Cardiac muscle cell (in vitro differentiated cells and primary cell): ENCODE data around the gene ARHGEF11. TPM values are rescaled to one million over a fixed set of nuclear protein-coding genes. Genes with fewer than 3 reads are reported as not detected.

Experiments used
- DNase-seq, 2 donors: peaks; one replicate each; pipeline versions ENCODE4 v3.0.0 to v3.0.0-alpha.2; 2010 to 2017; ENCODE audit warnings: low read depth in 1 of 2, low spot score in 1 of 2
- H3K27ac ChIP-seq: fragments of 200-600 bp; sonication (generic); 2 replicates; pipeline ENCODE4 v1.5.1; 2016
- H3K27me3 ChIP-seq: fragments of 200-600 bp; sonication (generic); 2 replicates; pipeline ENCODE4 v1.6.0; 2016; ENCODE audit warnings: control low read depth
- H3K36me3 ChIP-seq: fragments of 200-600 bp; sonication (generic); 2 replicates; pipeline ENCODE4 v1.5.1; 2016; ENCODE audit warnings: control low read depth
- H3K4me1 ChIP-seq: fragments of 200-600 bp; sonication (generic); 2 replicates; pipeline ENCODE4 v1.8.1; 2017; ENCODE audit warnings: low read depth, mild to moderate bottlenecking, mixed run types
- H3K4me3 ChIP-seq: fragments of 200-600 bp; sonication (generic); 2 replicates; pipeline ENCODE4 v1.5.1; 2016; ENCODE audit warnings: mild to moderate bottlenecking
- H3K9me3 ChIP-seq: fragments of 200-600 bp; sonication (generic); 2 replicates; pipeline ENCODE4 v1.5.1; 2017; ENCODE audit warnings: low read depth, mild to moderate bottlenecking, control low read depth
- polyA plus RNA-seq: library from polyadenylated mRNA; unstranded; fragments of >200 nt; fragmentation: Nextera tagmentation; extraction: Ambion mirVana; gene quantifications from 2 replicates; pipeline ENCODE4 v1.2.1, GENCODE V29; 2016
- total RNA-seq: library from RNA; depleted of rRNA; stranded (reverse); fragments of >200 nt; gene quantifications from 2 replicates; pipeline ENCODE4 v1.2.3, GENCODE V29; 2016
- TF ChIP-seq, protein P1 (sequence below): IDR thresholded peaks from 2 replicates; pipeline ENCODE4 v1.5.1; 2012; ENCODE audit warnings: low read depth, mild to moderate bottlenecking, low read length

Gene ARHGEF11
- total and polyA plus RNA-seq, 2 experiments from 2014 or later = 25.8 to 40.1 TPM

DNA sequence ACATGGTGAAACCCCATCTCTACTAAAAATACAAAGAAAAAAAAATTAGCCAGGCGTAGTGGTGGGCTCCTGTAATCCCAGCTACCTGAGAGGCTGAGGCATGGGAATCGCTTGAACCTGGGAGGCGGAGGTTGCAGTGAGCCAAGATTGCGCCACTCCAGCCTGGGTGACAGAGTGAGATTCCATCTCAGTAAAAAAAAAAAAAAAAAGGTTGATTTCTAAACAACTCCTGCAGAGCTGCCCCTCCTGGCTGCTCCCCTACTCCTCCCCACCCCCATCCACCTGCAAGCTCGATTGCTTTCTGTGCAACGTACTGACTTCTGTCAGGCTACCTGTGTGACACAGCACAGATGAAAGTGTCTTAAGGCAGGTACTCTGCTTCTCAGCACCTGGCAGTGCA is 40.8 kb upstream of the ARHGEF11 start:
- Histone ChIP-seq H3K36me3 (no peaks in the 10 kb centered on the region), H3K27ac (no peak overlapping the region), H3K4me1 (no peaks in the 10 kb centered on the region), H3K4me3 (no peak overlapping the region), H3K9me3 (no peaks in the 10 kb centered on the region), H3K27me3 (no peaks in the 10 kb centered on the region)
- TF ChIP-seq, protein P1, sequence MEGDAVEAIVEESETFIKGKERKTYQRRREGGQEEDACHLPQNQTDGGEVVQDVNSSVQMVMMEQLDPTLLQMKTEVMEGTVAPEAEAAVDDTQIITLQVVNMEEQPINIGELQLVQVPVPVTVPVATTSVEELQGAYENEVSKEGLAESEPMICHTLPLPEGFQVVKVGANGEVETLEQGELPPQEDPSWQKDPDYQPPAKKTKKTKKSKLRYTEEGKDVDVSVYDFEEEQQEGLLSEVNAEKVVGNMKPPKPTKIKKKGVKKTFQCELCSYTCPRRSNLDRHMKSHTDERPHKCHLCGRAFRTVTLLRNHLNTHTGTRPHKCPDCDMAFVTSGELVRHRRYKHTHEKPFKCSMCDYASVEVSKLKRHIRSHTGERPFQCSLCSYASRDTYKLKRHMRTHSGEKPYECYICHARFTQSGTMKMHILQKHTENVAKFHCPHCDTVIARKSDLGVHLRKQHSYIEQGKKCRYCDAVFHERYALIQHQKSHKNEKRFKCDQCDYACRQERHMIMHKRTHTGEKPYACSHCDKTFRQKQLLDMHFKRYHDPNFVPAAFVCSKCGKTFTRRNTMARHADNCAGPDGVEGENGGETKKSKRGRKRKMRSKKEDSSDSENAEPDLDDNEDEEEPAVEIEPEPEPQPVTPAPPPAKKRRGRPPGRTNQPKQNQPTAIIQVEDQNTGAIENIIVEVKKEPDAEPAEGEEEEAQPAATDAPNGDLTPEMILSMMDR = no peak
- DNase-seq = no peak

DNA sequence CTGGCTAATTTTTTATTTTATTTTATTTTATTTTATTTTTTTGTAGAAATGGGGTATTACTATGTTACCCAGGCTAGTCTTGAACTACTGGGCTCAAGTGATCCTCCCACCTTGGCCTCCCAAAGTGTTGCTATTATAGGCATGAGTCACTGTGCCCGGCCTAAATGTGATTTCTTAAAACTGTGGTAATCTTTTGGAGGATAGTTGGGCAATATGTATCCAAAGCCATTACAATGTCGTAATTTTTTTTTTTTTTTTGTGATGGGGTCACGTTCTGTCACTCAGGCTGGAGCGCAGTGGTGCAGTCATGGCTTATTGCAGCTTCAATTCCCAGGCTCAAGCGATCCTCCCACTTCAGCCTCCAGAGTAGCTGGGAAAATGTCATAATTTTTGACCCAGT is 39.9 kb upstream of the ARHGEF11 start:
- Histone ChIP-seq H3K4me3 (no peak overlapping the region), H3K4me1 (no peaks in the 10 kb centered on the region), H3K36me3 (no peaks in the 10 kb centered on the region), H3K9me3 (no peaks in the 10 kb centered on the region), H3K27me3 (no peaks in the 10 kb centered on the region), H3K27ac (no peak overlapping the region)
- peak in 1 of 2 donors; percentile 81 for DNase-seq
- TF ChIP-seq, protein P1 = no peak

DNA sequence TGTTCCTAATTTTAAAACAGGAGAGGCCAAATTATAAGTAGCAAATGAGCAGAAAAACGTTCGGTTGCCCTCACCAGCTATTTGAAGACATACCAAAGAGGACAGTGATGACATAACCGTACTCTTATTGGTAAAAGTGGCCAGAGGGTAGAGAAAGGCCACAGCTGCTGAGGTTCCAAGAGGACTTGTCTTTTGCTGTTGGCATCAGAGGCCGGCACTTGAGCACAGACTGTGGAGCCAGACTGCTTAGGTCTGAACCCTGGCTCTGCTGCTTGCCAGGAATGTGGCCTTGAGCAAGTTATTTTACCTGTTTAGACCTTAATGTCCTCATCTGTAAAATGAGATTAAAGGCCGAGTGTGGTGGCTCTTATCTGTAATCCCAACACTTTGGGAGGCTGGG is 39.2 kb upstream of the ARHGEF11 start:
- H3K36me3 ChIP-seq = no peaks in the 10 kb centered on the region
- TF ChIP-seq, protein P1 = no peak
- no peak overlapping the region for H3K27ac ChIP-seq
- no peaks in the 10 kb centered on the region for H3K9me3 ChIP-seq
- no peak for DNase-seq
- H3K4me3 ChIP-seq = no peak overlapping the region
- H3K4me1 ChIP-seq = no peaks in the 10 kb centered on the region
- H3K27me3 ChIP-seq = no peaks in the 10 kb centered on the region

DNA sequence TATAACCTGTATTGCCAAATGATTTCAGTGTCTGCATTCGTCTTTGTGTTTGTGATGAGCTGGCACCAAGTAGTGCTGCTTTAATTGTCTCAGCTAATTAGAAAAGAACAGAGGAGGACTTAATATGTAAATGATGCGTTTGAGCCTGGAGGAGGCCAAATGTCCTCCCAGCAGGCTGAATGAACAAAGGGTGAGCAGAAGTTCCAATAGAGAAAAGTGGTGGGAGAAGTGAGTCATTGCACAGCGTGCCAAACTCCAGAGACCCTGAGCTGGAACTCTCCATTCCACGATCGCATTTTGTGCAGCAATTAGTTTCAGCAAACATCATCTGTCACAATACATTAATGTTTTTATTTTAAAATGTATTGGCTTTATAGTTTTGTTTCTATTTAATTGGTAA is 36.2 kb upstream of the ARHGEF11 start:
- Histone ChIP-seq H3K9me3 (no peaks in the 10 kb centered on the region), H3K4me3 (no peak overlapping the region), H3K27ac (no peak overlapping the region), H3K27me3 (no peaks in the 10 kb centered on the region), H3K4me1 (no peaks in the 10 kb centered on the region), H3K36me3 (no peaks in the 10 kb centered on the region)
- TF ChIP-seq, protein P1 = no peak
- no peak for DNase-seq

DNA sequence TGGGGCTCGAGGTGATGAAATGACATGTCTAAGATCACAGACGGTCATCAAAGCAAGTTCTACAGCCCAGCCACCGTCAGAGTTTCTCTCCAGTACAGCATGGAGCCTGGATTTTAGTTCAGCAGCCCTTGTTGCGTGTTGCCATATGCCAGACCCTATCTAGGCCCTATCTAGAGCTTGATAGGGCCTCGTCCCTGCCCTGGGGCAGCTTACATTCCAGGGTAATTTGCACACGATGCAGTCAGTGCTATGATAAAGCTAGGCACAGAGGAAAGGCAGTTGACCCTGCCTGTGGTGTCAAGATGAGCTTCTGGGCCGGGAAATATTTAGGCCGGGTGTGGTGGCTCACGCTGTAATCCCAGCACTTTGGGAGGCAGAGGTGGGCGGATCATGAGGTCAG is 35.2 kb upstream of the ARHGEF11 start:
- no peaks in the 10 kb centered on the region for H3K27me3 ChIP-seq
- H3K9me3 ChIP-seq = no peaks in the 10 kb centered on the region
- H3K4me3 ChIP-seq = no peak overlapping the region
- no peaks in the 10 kb centered on the region for H3K4me1 ChIP-seq
- TF ChIP-seq, protein P1 = no peak
- no peak for DNase-seq
- no peak overlapping the region for H3K27ac ChIP-seq
- H3K36me3 ChIP-seq = no peaks in the 10 kb centered on the region

DNA sequence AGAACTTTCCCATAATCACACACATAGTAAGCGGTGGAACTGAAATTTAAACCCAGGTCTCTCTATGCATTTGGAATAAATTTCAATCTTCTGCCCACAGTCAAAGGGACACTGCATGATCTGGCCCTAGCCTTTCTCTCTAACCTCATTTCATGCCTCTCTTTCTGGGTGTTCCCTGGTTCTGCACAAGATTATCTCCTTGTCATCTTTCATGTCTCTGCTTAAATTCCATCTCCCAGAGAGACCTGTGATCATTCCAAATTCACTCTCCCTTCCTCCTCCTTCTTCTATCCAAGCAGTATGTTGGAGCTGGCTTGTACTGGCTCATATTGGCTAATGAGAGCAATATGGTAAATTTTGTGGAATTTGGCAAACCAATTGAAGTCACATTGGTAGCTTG is 31.9 kb upstream of the ARHGEF11 start:
- no peak for DNase-seq
- no peaks in the 10 kb centered on the region for H3K27me3 ChIP-seq
- H3K4me1 ChIP-seq = no peaks in the 10 kb centered on the region
- no peaks in the 10 kb centered on the region for H3K9me3 ChIP-seq
- H3K27ac ChIP-seq = no peak overlapping the region
- no peak overlapping the region for H3K4me3 ChIP-seq
- H3K36me3 ChIP-seq = no peaks in the 10 kb centered on the region
- TF ChIP-seq, protein P1 = no peak
